ENCODE results near the gene LUC7L.
A peak's percentile ranks its signal among the peaks of the same experiment; 100 is the strongest.
"Not testable (repeated sequence)": the region's sequence is repeated elsewhere in the genome, so short reads cannot be mapped to it uniquely, and the experiment has no call there.

Gene LUC7L

GRCh38 chr16:159136-159849 lies 70.0 kb downstream of the LUC7L start:
- H3K4me3 ChIP-seq (ENCODE audit: low read depth, low read length) = no peak overlapping the region
- DNase-seq (ENCODE audit: low read depth) = no peak
- no peak for TF ChIP-seq CTCF (conservative IDR thresholded peaks at IDR 0.05; ENCODE audit: low read depth, low read length)

GRCh38 chr16:155031-155398 lies 74.2 kb downstream of the LUC7L start:
- no peak for DNase-seq (ENCODE audit: low read depth)
- no peak for TF ChIP-seq CTCF (conservative IDR thresholded peaks at IDR 0.05; ENCODE audit: low read depth, low read length)
- peak overlapping the region; percentile 8 for H3K4me3 ChIP-seq (ENCODE audit: low read depth, low read length)

- peak overlapping the region; percentile 56 for H3K4me3 ChIP-seq (ENCODE audit: low read depth, low read length)
- DNase-seq (ENCODE audit: low read depth) = peak; percentile 41
- TF ChIP-seq CTCF (conservative IDR thresholded peaks at IDR 0.05; ENCODE audit: low read depth, low read length) = no peak
Observed at GRCh38 chr16:154217-155030, 74.8 kb downstream of the LUC7L start.

- not testable (repeated sequence) for H3K4me3 ChIP-seq (ENCODE audit: low read depth, low read length); DNase-seq (ENCODE audit: low read depth)
Observed at GRCh38 chr16:153550-154216, 75.6 kb downstream of the LUC7L start.

- not testable (repeated sequence) for DNase-seq (ENCODE audit: low read depth); H3K4me3 ChIP-seq (ENCODE audit: low read depth, low read length)
Observed at GRCh38 chr16:153129-153521, 76.1 kb downstream of the LUC7L start.

- H3K4me3 ChIP-seq (ENCODE audit: low read depth, low read length) = no peak within 1 kb of the TSS
- TF ChIP-seq CTCF (conservative IDR thresholded peaks at IDR 0.05; ENCODE audit: low read depth, low read length) = no peak
- no peak for DNase-seq (ENCODE audit: low read depth)
Observed at GRCh38 chr16:152141-153128, 76.8 kb downstream of the LUC7L start, which contains the start of gene HBZ. HBZ (plus strand) TSS chr16:152644; CDS start chr16:152910, 266 bp downstream.

GRCh38 chr16:149024-149660 lies 80.1 kb downstream of the LUC7L start:
- H3K4me3 ChIP-seq (ENCODE audit: low read depth, low read length) = no peak overlapping the region
- TF ChIP-seq CTCF (conservative IDR thresholded peaks at IDR 0.05; ENCODE audit: low read depth, low read length) = no peak
- DNase-seq (ENCODE audit: low read depth) = peak; percentile 30
